ENCODE results near the gene NT5DC3. TPM values are rescaled to one million over a fixed set of nuclear protein-coding genes. Genes with fewer than 3 reads are reported as not detected.

The NT5DC3 gene
- total and polyA plus RNA-seq, 9 of the 15 experiments (the other 6 are each of a cell fraction or from before 2014, with no cell fraction given): 6.3 to 33.5 (median 24.5) TPM

DNA sequence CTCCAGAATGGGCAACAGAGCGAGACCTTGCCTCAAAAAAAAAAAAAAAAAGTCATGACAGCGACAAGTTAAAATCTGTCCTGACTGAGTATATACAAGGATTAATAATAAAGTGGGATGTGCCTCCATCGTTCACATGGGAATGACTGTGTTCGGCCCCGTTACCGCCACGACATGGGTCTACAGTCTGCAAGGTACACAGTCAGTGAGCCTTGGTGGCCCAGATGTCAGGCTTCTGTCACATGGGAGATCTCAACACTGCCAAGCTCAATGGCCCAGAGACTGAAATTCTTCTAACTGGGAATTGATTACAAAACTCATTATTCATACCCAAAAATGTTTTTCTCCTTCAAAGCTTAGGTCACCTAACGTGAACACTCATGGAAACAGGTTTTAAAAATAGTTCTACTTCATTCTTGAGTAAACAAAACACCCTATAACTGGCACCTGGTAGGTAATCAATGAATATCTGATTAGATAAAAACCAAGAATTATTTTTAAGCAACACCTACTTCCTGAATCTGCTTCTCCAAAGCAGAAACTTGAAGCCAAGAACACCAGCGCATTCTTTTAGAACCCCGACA, 66.0 kb downstream of the NT5DC3 start:
- no peaks in the 10 kb centered on the region; the same call in 2 of the 3 replicates for H3K79me2 ChIP-seq (ENCODE audit: control insufficient read depth, insufficient read depth, low read length)
- in situ Hi-C loops (cut with MboI): no loop called here
- no peaks in the 10 kb centered on the region for H3K4me1 ChIP-seq (replicated peaks in 1 of 2; ENCODE audit: control insufficient read depth in 2 of 2, insufficient read depth in 2 of 2, low read length in 2 of 2)
- 0 out of 2 replicates have a peak, but pooled peaks cover 6% of the 10 kb centered on the region for H4K20me1 ChIP-seq (replicated peaks; ENCODE audit: control insufficient read depth, insufficient read depth, low read length)
- H3K9me1 ChIP-seq (ENCODE audit: control insufficient read depth, insufficient read depth, low read length): peaks cover 4% of the 10 kb centered on the region
- ATAC-seq: no peak
- intact Hi-C loops (cut with micrococcal nuclease): loop anchor here (5.0 kb wide), 1 partner anchor 332 kb away; no protein-coding TSS in a partner anchor
- ChIA-PET CTCF (ENCODE audit: low intra/inter-chr PET ratio) (no interaction called here), POLR2A (no interaction called here)
- FAIRE-seq: no peak
- no peaks in the 10 kb centered on the region for H3K27me3 ChIP-seq (ENCODE audit: control insufficient read depth in 2 of 2, insufficient read depth in 2 of 2, low read length in 2 of 2)
- no peaks in the 10 kb centered on the region for H3K9me3 ChIP-seq (replicated peaks; ENCODE audit: control insufficient read depth, insufficient read depth, low read depth, low read length)
- H3K9ac ChIP-seq (ENCODE audit: insufficient read depth in 1 of 2, low read depth in 2 of 2, low read length in 2 of 2): no peak overlapping the region
- H3K4me2 ChIP-seq (ENCODE audit: insufficient read depth, low read length): no peak overlapping the region
- no peak overlapping the region for H3K4me3 ChIP-seq
- no peak overlapping the region for H3K27ac ChIP-seq (ENCODE audit: extremely low read depth, low read depth, low read length)
- BruUV-seq (replicated peaks): no TSS peak
- 98% methylated on average over 9 of the region's 10 CpGs for WGBS (ENCODE audit: insufficient coverage, low coverage, missing lambda C conversion rate)
- H3K36me3 ChIP-seq (ENCODE audit: control insufficient read depth, insufficient read depth, low read length): peaks cover 86% of the 10 kb centered on the region
- no peak for DNase-seq (ENCODE audit: extremely low read depth in 1 of 4, low spot score in 3 of 4)
- H2AFZ ChIP-seq (ENCODE audit: low read depth, low read length): no peak overlapping the region
- TF ChIP-seq POLR2AphosphoS2 (IDR thresholded peaks at IDR 0.05; ENCODE audit: low read length): no peak
- TF ChIP-seq RBM22 (IDR thresholded peaks at IDR 0.05; ENCODE audit: low read depth, low read length, poor library complexity, severe bottlenecking): no peak
- TF ChIP-seq MED1 (CRISPR knock-in tag; IDR thresholded peaks at IDR 0.05; ENCODE audit: borderline replicate concordance): no peak
- TF ChIP-seq ZNF133 (CRISPR knock-in tag; IDR thresholded peaks at IDR 0.05): no peak
- TF ChIP-seq NR4A1 (CRISPR knock-in tag; IDR thresholded peaks at IDR 0.05): no peak
- no peak for TF ChIP-seq NR4A1 (tag; IDR thresholded peaks at IDR 0.05)
- no peak for TF ChIP-seq SIN3B (IDR thresholded peaks at IDR 0.05; ENCODE audit: low read depth)
- no peak for TF ChIP-seq ZNF3 (CRISPR knock-in tag; IDR thresholded peaks at IDR 0.05)
- TF ChIP-seq ERF (CRISPR knock-in tag; IDR thresholded peaks at IDR 0.05): no peak
- TF ChIP-seq PHB2 (IDR thresholded peaks at IDR 0.05; ENCODE audit: low read depth): no peak
- TF ChIP-seq PURB (CRISPR knock-in tag; IDR thresholded peaks at IDR 0.05; ENCODE audit: low read depth): no peak
- no peak for TF ChIP-seq MTA2 (IDR thresholded peaks at IDR 0.05; ENCODE audit: low read depth)
- TF ChIP-seq SETDB1 (IDR thresholded peaks at IDR 0.05; ENCODE audit: low read length): no peak
- no peak for TF ChIP-seq ZSCAN32 (CRISPR knock-in tag; IDR thresholded peaks at IDR 0.05)
- TF ChIP-seq MECOM (CRISPR knock-in tag; IDR thresholded peaks at IDR 0.05): no peak
- no peak for TF ChIP-seq RFX7 (CRISPR knock-in tag; IDR thresholded peaks at IDR 0.05)
